ENCODE data around the gene CCDC74A.
"Not testable (repeated sequence)": the region's sequence is repeated elsewhere in the genome, so short reads cannot be mapped to it uniquely, and the experiment has no call there.

Gene CCDC74A

GRCh38 chr2:131498321-131498973, 29.2 kb upstream of the CCDC74A start:
- not testable (repeated sequence) for H3K27ac ChIP-seq; DNase-seq (ENCODE audit: low read depth, low spot score)

GRCh38 chr2:131503587-131503986, 24.1 kb upstream of the CCDC74A start:
- DNase-seq (ENCODE audit: low read depth, low spot score); H3K27ac ChIP-seq: not testable (repeated sequence)

GRCh38 chr2:131504082-131504750, 23.5 kb upstream of the CCDC74A start:
- not testable (repeated sequence) for DNase-seq (ENCODE audit: low read depth, low spot score); H3K27ac ChIP-seq

GRCh38 chr2:131509615-131510014, 18.1 kb upstream of the CCDC74A start:
- DNase-seq (ENCODE audit: low read depth, low spot score) = no peak
- no peak overlapping the region for H3K27ac ChIP-seq

GRCh38 chr2:131511291-131511968, 16.3 kb upstream of the CCDC74A start:
- H3K27ac ChIP-seq; DNase-seq (ENCODE audit: low read depth, low spot score): not testable (repeated sequence)

- H3K27ac ChIP-seq; DNase-seq (ENCODE audit: low read depth, low spot score): not testable (repeated sequence)
Observed at GRCh38 chr2:131511969-131512870, 15.5 kb upstream of the CCDC74A start.

GRCh38 chr2:131514408-131515166, 13.1 kb upstream of the CCDC74A start:
- DNase-seq (ENCODE audit: low read depth, low spot score) = not testable (repeated sequence)

GRCh38 chr2:131515235-131515634, 12.5 kb upstream of the CCDC74A start:
- H3K27ac ChIP-seq; DNase-seq (ENCODE audit: low read depth, low spot score): not testable (repeated sequence)

More at GRCh38 chr2:131514408-131515166, 13.1 kb upstream of the CCDC74A start:
- not testable (repeated sequence) for H3K27ac ChIP-seq

- DNase-seq (ENCODE audit: low read depth, low spot score) = no peak
- no peak overlapping the region for H3K27ac ChIP-seq
Observed at GRCh38 chr2:131516011-131516410, 11.7 kb upstream of the CCDC74A start.

- not testable (repeated sequence) for H3K27ac ChIP-seq; DNase-seq (ENCODE audit: low read depth, low spot score)
Observed at GRCh38 chr2:131516621-131517020, 11.1 kb upstream of the CCDC74A start.

- H3K27ac ChIP-seq = no peak overlapping the region
- no peak for DNase-seq (ENCODE audit: low read depth, low spot score)
Observed at GRCh38 chr2:131517106-131517831, 10.4 kb upstream of the CCDC74A start.

GRCh38 chr2:131517856-131518255, 9.8 kb upstream of the CCDC74A start:
- not testable (repeated sequence) for H3K27ac ChIP-seq; DNase-seq (ENCODE audit: low read depth, low spot score)

- not testable (repeated sequence) for H3K27ac ChIP-seq; DNase-seq (ENCODE audit: low read depth, low spot score)
Observed at GRCh38 chr2:131518531-131518930, 9.2 kb upstream of the CCDC74A start.

- no peak overlapping the region for H3K27ac ChIP-seq
- DNase-seq (ENCODE audit: low read depth, low spot score) = no peak
Observed at GRCh38 chr2:131519466-131519865, 8.2 kb upstream of the CCDC74A start.

GRCh38 chr2:131519871-131520470, 7.7 kb upstream of the CCDC74A start:
- not testable (repeated sequence) for H3K27ac ChIP-seq; DNase-seq (ENCODE audit: low read depth, low spot score)

GRCh38 chr2:131520526-131520925, 7.2 kb upstream of the CCDC74A start:
- H3K27ac ChIP-seq = no peak overlapping the region
- DNase-seq (ENCODE audit: low read depth, low spot score) = no peak

- DNase-seq (ENCODE audit: low read depth, low spot score); H3K27ac ChIP-seq: not testable (repeated sequence)
Observed at GRCh38 chr2:131521524-131521923, 6.2 kb upstream of the CCDC74A start.

Data from epithelial cell of prostate (primary cell).